ENCODE measurements around the gene GLRX.

The GLRX gene

DNA sequence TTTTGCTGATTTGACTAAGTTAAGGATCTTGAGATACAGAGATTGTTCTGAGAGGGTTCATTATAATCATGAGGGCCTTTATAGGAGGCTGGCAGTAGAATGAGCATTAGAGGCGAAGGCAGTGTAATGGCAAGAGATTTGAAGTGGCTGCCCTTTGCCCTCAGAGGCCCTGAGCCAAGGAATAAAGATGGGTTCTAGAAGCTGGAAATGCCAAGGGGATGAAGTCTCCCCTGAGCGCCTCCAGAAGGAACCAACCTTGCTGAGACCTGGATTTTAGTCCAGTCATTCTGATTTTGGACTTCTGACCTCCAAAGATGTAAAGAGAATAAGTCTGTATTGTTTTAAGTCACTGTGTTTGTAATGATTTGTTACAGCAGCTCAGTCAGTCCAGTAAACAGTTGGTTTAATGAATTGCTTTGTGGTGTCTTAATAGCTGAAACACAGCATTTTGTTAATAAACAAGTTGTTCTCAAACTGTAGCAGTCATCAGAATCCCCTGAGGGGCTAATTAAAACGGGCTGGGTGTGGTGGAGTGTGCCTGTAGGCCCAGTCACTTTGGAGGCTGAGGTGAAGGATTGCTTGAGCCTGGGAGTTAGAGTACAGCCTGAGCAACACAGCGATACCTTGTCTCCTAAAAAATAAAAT, 23.2 kb downstream of the GLRX start:
- TF ChIP-seq CEBPB (IDR thresholded peaks at IDR 0.05) (no peak), TCF12 (IDR thresholded peaks at IDR 0.05; ENCODE audit: low read depth) (no peak), NFIC (IDR thresholded peaks at IDR 0.05) (no peak), ZBTB7A (IDR thresholded peaks at IDR 0.05; ENCODE audit: low read depth) (no peak), FOXM1 (IDR thresholded peaks at IDR 0.05; ENCODE audit: borderline replicate concordance, low read depth) (no peak), EP300 (IDR thresholded peaks at IDR 0.05; ENCODE audit: borderline replicate concordance) (no peak)
- TF ChIP-seq, protein P1, sequence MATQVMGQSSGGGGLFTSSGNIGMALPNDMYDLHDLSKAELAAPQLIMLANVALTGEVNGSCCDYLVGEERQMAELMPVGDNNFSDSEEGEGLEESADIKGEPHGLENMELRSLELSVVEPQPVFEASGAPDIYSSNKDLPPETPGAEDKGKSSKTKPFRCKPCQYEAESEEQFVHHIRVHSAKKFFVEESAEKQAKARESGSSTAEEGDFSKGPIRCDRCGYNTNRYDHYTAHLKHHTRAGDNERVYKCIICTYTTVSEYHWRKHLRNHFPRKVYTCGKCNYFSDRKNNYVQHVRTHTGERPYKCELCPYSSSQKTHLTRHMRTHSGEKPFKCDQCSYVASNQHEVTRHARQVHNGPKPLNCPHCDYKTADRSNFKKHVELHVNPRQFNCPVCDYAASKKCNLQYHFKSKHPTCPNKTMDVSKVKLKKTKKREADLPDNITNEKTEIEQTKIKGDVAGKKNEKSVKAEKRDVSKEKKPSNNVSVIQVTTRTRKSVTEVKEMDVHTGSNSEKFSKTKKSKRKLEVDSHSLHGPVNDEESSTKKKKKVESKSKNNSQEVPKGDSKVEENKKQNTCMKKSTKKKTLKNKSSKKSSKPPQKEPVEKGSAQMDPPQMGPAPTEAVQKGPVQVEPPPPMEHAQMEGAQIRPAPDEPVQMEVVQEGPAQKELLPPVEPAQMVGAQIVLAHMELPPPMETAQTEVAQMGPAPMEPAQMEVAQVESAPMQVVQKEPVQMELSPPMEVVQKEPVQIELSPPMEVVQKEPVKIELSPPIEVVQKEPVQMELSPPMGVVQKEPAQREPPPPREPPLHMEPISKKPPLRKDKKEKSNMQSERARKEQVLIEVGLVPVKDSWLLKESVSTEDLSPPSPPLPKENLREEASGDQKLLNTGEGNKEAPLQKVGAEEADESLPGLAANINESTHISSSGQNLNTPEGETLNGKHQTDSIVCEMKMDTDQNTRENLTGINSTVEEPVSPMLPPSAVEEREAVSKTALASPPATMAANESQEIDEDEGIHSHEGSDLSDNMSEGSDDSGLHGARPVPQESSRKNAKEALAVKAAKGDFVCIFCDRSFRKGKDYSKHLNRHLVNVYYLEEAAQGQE (IDR thresholded peaks at IDR 0.05; ENCODE audit: low read depth), result no peak
- TF ChIP-seq, protein P2, sequence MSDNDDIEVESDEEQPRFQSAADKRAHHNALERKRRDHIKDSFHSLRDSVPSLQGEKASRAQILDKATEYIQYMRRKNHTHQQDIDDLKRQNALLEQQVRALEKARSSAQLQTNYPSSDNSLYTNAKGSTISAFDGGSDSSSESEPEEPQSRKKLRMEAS (IDR thresholded peaks at IDR 0.05), result no peak

DNA sequence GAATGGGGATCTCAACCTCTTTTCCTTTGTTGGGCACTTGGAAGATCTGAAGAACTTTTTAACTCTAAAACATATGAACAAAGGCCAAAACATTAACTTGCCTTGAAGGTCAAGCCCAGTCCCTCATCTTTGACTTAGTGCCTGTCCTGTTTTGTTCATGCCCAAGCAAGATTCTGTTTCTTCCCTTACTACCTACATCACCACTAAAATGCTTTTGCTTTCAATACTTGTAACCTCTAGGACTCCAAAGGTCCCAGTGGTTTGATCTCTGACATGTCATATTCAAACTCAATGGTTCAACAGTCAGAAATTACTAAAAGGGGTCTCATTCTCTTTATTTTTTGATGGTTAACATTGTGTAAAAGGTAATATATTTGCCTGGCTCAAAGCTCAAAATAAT, 24.0 kb downstream of the GLRX start:
- TF ChIP-seq NFIC (IDR thresholded peaks at IDR 0.05) (no peak), RAD21 (IDR thresholded peaks at IDR 0.05; ENCODE audit: low read depth) (no peak), FOXM1 (IDR thresholded peaks at IDR 0.05; ENCODE audit: borderline replicate concordance, low read depth) (no peak), CREB1 (IDR thresholded peaks at IDR 0.05; ENCODE audit: low read depth) (no peak), YY1 (IDR thresholded peaks at IDR 0.05; ENCODE audit: low read depth) (no peak), TCF12 (IDR thresholded peaks at IDR 0.05; ENCODE audit: low read depth) (no peak), ZBTB7A (IDR thresholded peaks at IDR 0.05; ENCODE audit: low read depth) (no peak), CEBPB (IDR thresholded peaks at IDR 0.05) (no peak), EGR1 (IDR thresholded peaks at IDR 0.05) (no peak)
- TF ChIP-seq, protein P3, sequence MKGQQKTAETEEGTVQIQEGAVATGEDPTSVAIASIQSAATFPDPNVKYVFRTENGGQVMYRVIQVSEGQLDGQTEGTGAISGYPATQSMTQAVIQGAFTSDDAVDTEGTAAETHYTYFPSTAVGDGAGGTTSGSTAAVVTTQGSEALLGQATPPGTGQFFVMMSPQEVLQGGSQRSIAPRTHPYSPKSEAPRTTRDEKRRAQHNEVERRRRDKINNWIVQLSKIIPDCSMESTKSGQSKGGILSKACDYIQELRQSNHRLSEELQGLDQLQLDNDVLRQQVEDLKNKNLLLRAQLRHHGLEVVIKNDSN (IDR thresholded peaks at IDR 0.05), result no peak
- TF ChIP-seq, protein P2 (IDR thresholded peaks at IDR 0.05), result no peak

DNA sequence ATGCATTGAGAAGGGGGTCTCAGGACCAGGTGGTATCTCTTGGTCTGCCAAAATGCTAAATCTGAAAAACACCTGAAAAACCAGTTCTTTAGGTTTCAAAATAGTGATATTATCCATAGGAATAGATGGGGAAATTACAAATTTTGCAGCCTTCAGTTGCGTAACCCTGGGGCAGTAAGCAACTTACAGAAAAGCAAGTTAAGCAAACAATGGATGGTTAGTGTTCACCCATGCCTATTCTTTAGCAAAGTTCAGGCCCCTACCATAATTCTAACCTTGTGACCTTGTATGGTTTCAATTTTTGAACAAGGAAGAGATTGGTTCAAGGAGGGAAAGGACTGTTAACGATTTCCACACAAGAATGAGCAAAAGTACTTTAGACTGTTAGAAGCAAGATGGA, 24.5 kb downstream of the GLRX start:
- TF ChIP-seq YY1 (IDR thresholded peaks at IDR 0.05; ENCODE audit: low read depth), result no peak
- TF ChIP-seq CEBPB (IDR thresholded peaks at IDR 0.05), result peak; percentile 42; the same call in 1 of the 2 replicates
- TF ChIP-seq TCF12 (IDR thresholded peaks at IDR 0.05; ENCODE audit: low read depth), result no peak

DNA sequence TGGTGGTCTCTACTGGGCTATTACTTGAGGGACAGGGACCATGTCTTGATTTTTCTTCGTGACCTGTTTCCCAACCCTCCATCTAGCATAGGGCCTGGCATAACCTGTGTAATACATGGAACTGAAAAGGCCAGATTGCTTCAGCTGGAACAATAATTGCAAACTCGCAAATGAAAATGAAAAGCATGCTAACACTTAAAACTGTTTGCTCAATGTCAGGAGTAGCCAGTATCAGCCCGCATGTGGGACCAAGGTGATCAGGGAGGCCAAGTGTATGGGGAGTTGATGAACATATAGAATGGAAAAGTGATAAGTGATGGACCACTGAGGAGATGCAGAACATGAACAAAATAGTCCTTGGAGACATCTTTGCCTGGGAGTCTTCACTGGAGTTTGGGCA, 25.2 kb downstream of the GLRX start:
- TF ChIP-seq, protein P3 (IDR thresholded peaks at IDR 0.05), result no peak
- TF ChIP-seq, protein P2 (IDR thresholded peaks at IDR 0.05), result no peak
- no peak for TF ChIP-seq TAF1 (IDR thresholded peaks at IDR 0.05; ENCODE audit: low read depth)
- no peak for TF ChIP-seq CREB1 (IDR thresholded peaks at IDR 0.05; ENCODE audit: low read depth)
- no peak for TF ChIP-seq RAD21 (IDR thresholded peaks at IDR 0.05; ENCODE audit: low read depth)
- TF ChIP-seq NFIC (IDR thresholded peaks at IDR 0.05), result no peak

DNA sequence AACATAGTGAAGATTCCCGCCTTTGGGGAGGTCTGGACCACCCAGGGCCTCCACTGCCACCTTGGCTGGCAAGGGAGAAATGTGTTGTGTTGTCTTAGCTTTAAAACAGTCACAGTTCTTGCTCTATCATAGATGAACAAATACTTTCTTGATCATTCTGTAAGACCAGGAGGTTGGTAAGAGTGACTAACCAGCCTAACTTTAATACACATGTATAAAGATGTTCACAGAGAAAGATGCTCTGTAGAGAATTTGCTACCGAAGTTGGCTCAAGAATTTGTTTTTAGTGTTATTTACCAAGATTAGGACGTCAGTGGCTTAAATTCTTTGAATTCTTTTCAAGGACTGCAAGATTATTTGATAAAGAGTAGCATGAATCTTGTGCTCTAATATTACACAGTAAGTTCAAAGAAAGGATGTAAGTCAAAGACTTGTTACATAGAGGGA, 28.4 kb downstream of the GLRX start:
- TF ChIP-seq ZBTB7A (IDR thresholded peaks at IDR 0.05; ENCODE audit: low read depth), result no peak
- no peak for TF ChIP-seq EP300 (IDR thresholded peaks at IDR 0.05; ENCODE audit: borderline replicate concordance)
- TF ChIP-seq TAF1 (IDR thresholded peaks at IDR 0.05; ENCODE audit: low read depth), result no peak
- TF ChIP-seq, protein P1 (IDR thresholded peaks at IDR 0.05; ENCODE audit: low read depth), result no peak
- no peak for TF ChIP-seq EGR1 (IDR thresholded peaks at IDR 0.05)
- no peak for TF ChIP-seq CEBPB (IDR thresholded peaks at IDR 0.05)
- TF ChIP-seq CREB1 (IDR thresholded peaks at IDR 0.05; ENCODE audit: low read depth), result no peak
- no peak for TF ChIP-seq TEAD4 (IDR thresholded peaks at IDR 0.05)
- TF ChIP-seq FOXM1 (IDR thresholded peaks at IDR 0.05; ENCODE audit: borderline replicate concordance, low read depth), result no peak
- TF ChIP-seq TCF12 (IDR thresholded peaks at IDR 0.05; ENCODE audit: low read depth), result no peak
- no peak for TF ChIP-seq NFIC (IDR thresholded peaks at IDR 0.05)

DNA sequence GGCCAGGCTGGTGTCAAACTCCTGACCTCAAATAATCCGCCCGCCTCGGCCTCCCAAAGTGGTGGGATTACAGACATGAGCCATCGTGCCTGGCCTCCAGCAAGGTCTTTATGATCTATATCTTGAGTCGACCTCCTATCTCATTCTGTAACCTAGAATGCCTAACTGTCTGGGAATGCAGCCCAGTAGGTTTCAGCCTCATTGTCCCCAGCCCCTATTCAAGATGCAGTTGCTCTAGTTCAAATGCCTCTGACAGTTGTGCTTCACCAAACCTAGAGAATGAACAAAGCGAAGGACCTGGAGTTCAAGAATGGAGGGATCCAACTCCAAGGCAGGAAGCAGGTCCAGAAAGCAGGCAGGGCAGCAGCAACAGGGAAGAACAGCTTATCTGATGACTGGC, 30.8 kb downstream of the GLRX start:
- TF ChIP-seq, protein P1 (IDR thresholded peaks at IDR 0.05; ENCODE audit: low read depth), result no peak
- TF ChIP-seq TEAD4 (IDR thresholded peaks at IDR 0.05), result no peak
- TF ChIP-seq NFIC (IDR thresholded peaks at IDR 0.05), result no peak
- TF ChIP-seq FOXM1 (IDR thresholded peaks at IDR 0.05; ENCODE audit: borderline replicate concordance, low read depth), result no peak
- TF ChIP-seq ZBTB7A (IDR thresholded peaks at IDR 0.05; ENCODE audit: low read depth), result no peak
- TF ChIP-seq, protein P3 (IDR thresholded peaks at IDR 0.05), result no peak
- TF ChIP-seq TCF12 (IDR thresholded peaks at IDR 0.05; ENCODE audit: low read depth), result no peak
- no peak for TF ChIP-seq CEBPB (IDR thresholded peaks at IDR 0.05)
- TF ChIP-seq EGR1 (IDR thresholded peaks at IDR 0.05), result no peak
- no peak for TF ChIP-seq CREB1 (IDR thresholded peaks at IDR 0.05; ENCODE audit: low read depth)
- no peak for TF ChIP-seq EP300 (IDR thresholded peaks at IDR 0.05; ENCODE audit: borderline replicate concordance)
- TF ChIP-seq TAF1 (IDR thresholded peaks at IDR 0.05; ENCODE audit: low read depth), result no peak
- TF ChIP-seq YY1 (IDR thresholded peaks at IDR 0.05; ENCODE audit: low read depth), result no peak
- TF ChIP-seq RAD21 (IDR thresholded peaks at IDR 0.05; ENCODE audit: low read depth), result no peak
- TF ChIP-seq, protein P2 (IDR thresholded peaks at IDR 0.05), result no peak
